KMS-11 (cell line): ENCODE results near the gene IPO4.

Experiments used
- H2AFZ ChIP-seq: fragments of 200-600 bp; sonication (generic); 2 replicates; pipeline ENCODE4 v1.6.1; 2016; ENCODE audit warnings: antibody characterized with exemption, mixed run types, low read depth
- H3K27ac ChIP-seq: fragments of 200-600 bp; sonication (generic); 2 replicates; pipeline ENCODE4 v1.6.1; 2016; ENCODE audit warnings: mild to moderate bottlenecking, mixed run types
- H3K27me3 ChIP-seq: fragments of 200-600 bp; sonication (generic); 2 replicates; pipeline ENCODE4 v1.6.1; 2017; ENCODE audit warnings: mild to moderate bottlenecking, low read depth, mixed run types, moderate library complexity; ENCODE audit not compliant: insufficient read depth
- H3K36me3 ChIP-seq: fragments of 200-600 bp; sonication (generic); 2 replicates; pipeline ENCODE4 v1.6.1; 2017; ENCODE audit warnings: mild to moderate bottlenecking, mixed run types; ENCODE audit not compliant: insufficient read depth
- H3K4me1 ChIP-seq: fragments of 200-600 bp; sonication (generic); 2 replicates; pipeline ENCODE4 v1.6.1; 2016; ENCODE audit warnings: mild to moderate bottlenecking, low read depth, mixed run types; ENCODE audit not compliant: poor library complexity, severe bottlenecking
- H3K4me2 ChIP-seq: fragments of 200-600 bp; sonication (generic); 2 replicates; pipeline ENCODE4 v1.7.0; 2016; ENCODE audit warnings: mild to moderate bottlenecking, mixed run types
- H3K4me3 ChIP-seq: fragments of 200-600 bp; sonication (generic); IDR thresholded peaks from 2 replicates; pipeline ENCODE4 v1.6.1; 2017; ENCODE audit warnings: low read depth, low read length, mixed read lengths; ENCODE audit not compliant: insufficient read depth
- H3K79me2 ChIP-seq: fragments of 200-600 bp; sonication (generic); 2 replicates; pipeline ENCODE4 v1.6.1; 2016; ENCODE audit warnings: low read depth, mixed run types; ENCODE audit not compliant: insufficient read depth
- H3K9ac ChIP-seq: fragments of 200-600 bp; sonication (generic); 2 replicates; pipeline ENCODE4 v1.6.1; 2016; ENCODE audit warnings: mild to moderate bottlenecking, mixed run types
- H4K20me1 ChIP-seq: fragments of 200-600 bp; sonication (generic); 2 replicates; pipeline ENCODE4 v1.6.1; 2016; ENCODE audit warnings: mild to moderate bottlenecking, mixed run types; ENCODE audit not compliant: insufficient read depth
- TF ChIP-seq, protein P1 (sequence below): fragments of 200-600 bp; sonication (generic); conservative IDR thresholded peaks from 2 replicates; pipeline ENCODE4 v1.6.1; 2017; ENCODE audit warnings: low read depth, mild to moderate bottlenecking, antibody characterized with exemption, low read length, moderate library complexity, mixed read lengths

The IPO4 gene

DNA sequence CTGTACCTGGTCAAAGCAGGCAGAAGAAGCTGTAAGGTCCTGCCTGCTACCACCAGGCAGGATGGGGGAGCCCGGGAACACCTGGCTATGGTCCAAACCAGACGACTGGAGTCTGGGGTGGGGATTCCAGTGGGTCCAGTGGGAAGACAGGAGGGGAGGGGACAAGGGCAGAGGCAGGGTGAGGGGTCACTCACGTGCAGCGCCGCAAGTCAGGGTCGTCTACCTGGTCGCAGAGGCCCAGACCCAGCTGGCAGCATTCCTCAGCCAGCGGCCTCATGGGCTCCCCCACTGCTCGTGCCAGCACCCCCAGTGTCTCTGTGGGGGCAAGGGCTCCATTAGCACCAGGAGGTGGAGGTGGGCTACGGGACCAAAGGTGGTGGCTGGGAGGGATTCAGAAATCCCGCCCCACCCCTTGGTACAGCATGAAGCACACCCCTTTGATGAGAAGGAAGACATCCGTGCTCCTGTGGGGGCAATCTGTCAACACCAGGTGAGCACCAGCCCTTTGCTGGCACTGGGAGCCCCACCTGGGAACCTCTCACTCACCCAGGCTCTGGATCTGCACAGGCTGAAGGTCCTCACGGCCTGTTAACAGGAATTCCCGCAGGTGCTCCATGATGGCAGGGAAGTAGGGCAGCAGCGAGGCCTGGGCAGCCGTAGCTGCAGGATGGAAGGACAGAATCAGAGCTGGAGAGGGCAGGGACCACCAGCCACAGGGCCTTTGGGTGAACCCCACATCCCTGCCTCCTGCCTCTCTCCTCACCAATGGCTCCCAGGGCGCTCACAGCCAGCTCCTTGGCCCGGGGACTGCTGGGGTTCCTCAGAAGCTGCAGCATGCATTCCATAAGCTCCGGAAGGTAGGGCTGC is 4.3 kb downstream of the IPO4 start:
- Histone ChIP-seq H2AFZ (no peak overlapping the region), H3K27me3 (no peaks in the 10 kb centered on the region), H3K36me3 (no peaks in the 10 kb centered on the region), H3K79me2 (peaks cover 7% of the 10 kb centered on the region; the same call in 1 of the 2 replicates), H3K4me1 (peaks cover 14% of the 10 kb centered on the region), H3K4me2 (no peak overlapping the region), H3K27ac (no peak overlapping the region), H3K9ac (no peak overlapping the region), H4K20me1 (no peaks in the 10 kb centered on the region), H3K4me3 (no peak overlapping the region)
- TF ChIP-seq, protein P1, sequence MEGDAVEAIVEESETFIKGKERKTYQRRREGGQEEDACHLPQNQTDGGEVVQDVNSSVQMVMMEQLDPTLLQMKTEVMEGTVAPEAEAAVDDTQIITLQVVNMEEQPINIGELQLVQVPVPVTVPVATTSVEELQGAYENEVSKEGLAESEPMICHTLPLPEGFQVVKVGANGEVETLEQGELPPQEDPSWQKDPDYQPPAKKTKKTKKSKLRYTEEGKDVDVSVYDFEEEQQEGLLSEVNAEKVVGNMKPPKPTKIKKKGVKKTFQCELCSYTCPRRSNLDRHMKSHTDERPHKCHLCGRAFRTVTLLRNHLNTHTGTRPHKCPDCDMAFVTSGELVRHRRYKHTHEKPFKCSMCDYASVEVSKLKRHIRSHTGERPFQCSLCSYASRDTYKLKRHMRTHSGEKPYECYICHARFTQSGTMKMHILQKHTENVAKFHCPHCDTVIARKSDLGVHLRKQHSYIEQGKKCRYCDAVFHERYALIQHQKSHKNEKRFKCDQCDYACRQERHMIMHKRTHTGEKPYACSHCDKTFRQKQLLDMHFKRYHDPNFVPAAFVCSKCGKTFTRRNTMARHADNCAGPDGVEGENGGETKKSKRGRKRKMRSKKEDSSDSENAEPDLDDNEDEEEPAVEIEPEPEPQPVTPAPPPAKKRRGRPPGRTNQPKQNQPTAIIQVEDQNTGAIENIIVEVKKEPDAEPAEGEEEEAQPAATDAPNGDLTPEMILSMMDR: no peak

DNA sequence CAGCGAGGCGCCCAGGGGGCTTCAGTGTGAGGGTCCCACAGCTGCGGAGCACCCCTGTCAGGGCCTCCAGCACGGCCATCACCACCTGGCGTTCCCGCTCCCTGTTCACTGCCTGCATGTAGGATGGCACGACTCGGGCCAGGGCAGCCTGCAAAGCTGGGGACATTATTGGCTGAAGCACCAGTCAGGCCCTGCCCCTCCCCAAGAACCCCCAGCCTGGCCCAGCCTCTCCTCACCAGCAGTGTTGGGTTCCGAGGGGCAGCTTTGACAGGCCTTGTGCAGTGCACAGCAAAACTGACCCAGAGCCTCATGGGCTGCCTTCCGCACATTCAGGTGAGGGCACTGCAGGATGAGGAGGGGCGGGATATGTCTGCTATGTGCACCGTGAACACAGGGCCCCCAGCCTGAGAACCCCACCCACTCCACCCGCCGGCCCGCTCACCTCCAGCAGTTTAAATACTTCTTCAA is 5.6 kb downstream of the IPO4 start:
- Histone ChIP-seq H3K4me2 (no peak overlapping the region), H3K27me3 (no peaks in the 10 kb centered on the region), H3K4me3 (no peak overlapping the region), H3K36me3 (no peaks in the 10 kb centered on the region), H3K9ac (no peak overlapping the region), H3K27ac (no peak overlapping the region), H3K4me1 (peaks cover 9% of the 10 kb centered on the region), H4K20me1 (no peaks in the 10 kb centered on the region), H2AFZ (no peak overlapping the region), H3K79me2 (peaks cover 7% of the 10 kb centered on the region; the same call in 1 of the 2 replicates)
- TF ChIP-seq, protein P1: no peak

DNA sequence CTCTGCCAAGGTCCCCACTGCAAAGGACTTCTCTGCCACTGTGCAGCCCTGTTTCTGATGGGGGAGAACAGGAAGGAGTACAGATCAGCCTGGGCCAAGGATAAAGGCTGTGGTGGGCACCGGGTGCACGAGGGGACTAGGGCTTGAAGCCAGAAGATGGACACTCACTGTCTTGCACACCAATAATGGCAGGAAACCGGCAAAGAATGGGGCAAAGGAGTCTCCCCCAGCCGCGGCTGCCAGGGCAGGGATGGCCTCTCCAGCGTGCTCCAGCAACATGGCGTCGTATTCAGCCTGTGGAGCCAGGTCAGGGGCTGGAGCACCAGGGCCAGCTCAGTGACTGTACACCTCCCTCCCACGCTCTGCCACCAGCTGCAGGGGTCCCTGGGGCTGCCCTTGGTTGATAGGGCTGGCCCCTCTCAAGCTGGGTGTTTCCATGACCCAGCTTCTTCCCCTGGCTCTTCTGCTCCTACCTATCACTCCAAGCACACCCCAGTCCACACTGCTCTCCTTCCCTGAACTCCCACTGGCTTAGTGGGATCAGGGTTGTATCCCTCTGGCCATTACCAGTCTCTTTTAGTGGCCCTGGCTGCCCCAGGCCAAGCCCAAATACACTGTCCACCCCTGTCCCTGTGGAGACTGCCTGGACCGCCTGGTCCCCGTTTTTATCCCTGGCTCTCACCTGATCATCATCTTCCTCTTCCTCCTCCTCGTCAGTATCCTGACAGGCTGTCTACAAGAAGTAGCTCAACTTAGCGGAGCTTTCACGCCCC is 6.3 kb downstream of the IPO4 start:
- Histone ChIP-seq H4K20me1 (no peaks in the 10 kb centered on the region), H3K4me3 (no peak overlapping the region), H3K4me1 (peaks cover 2% of the 10 kb centered on the region), H2AFZ (no peak overlapping the region), H3K9ac (no peak overlapping the region), H3K27me3 (no peaks in the 10 kb centered on the region), H3K79me2 (peaks cover 3% of the 10 kb centered on the region; the same call in 1 of the 2 replicates), H3K27ac (no peak overlapping the region), H3K4me2 (no peak overlapping the region), H3K36me3 (no peaks in the 10 kb centered on the region)
- TF ChIP-seq, protein P1: no peak

DNA sequence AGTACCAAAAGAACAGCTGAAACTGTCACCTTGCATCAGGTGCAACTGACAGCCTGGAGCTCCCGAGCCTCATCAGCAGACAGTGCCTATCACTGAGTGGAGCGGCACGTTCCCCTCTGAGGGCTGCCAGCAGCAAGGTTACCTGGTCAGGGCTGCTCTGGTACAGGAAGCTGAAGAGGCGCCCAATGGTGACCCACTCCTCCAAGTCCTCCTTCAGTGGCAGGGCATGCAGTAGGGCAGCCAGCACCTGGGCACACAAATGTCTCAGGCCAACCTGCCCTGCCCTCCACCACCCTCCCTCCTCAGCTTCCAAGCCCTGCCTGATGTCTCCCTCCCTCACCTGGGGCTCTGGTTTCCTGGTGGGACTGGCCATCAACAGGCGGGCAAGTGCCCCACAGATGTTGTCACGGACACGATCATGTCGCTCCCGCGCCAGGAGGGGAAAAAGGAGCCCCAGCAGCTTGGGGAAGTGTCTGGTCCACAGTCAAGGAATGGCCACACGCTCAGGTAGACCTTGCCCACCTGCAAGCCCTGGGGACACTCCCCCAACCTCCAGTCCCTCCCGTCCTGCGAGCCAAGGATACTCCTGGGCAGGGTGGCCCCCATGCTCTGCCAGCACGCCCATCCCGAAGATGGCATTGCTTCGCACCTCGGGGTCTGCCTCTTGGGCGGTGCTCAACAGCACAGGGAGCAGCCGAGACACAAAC is 7.1 kb downstream of the IPO4 start:
- Histone ChIP-seq H3K4me1 (no peaks in the 10 kb centered on the region), H3K36me3 (no peaks in the 10 kb centered on the region), H3K27ac (no peak overlapping the region), H3K27me3 (no peaks in the 10 kb centered on the region), H3K9ac (no peak overlapping the region), H3K79me2 (no peaks in the 10 kb centered on the region), H3K4me3 (no peak overlapping the region), H4K20me1 (no peaks in the 10 kb centered on the region), H3K4me2 (no peak overlapping the region), H2AFZ (no peak overlapping the region)
- TF ChIP-seq, protein P1: no peak
